GM21576 (cell line): ENCODE data around the gene CALCB.
"Not testable (repeated sequence)": the region's sequence is repeated elsewhere in the genome, so short reads cannot be mapped to it uniquely, and the experiment has no call there.

Source experiments
- ATAC-seq: cut with Tn5 transposase; IDR thresholded peaks from one replicate; pipeline ENCODE4 v1.9.1; 2021; ENCODE audit warnings: mild to moderate bottlenecking, moderate library complexity; ENCODE audit not compliant: unreplicated experiment

CALCB gene, protein sequence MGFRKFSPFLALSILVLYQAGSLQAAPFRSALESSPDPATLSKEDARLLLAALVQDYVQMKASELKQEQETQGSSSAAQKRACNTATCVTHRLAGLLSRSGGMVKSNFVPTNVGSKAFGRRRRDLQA

DNA sequence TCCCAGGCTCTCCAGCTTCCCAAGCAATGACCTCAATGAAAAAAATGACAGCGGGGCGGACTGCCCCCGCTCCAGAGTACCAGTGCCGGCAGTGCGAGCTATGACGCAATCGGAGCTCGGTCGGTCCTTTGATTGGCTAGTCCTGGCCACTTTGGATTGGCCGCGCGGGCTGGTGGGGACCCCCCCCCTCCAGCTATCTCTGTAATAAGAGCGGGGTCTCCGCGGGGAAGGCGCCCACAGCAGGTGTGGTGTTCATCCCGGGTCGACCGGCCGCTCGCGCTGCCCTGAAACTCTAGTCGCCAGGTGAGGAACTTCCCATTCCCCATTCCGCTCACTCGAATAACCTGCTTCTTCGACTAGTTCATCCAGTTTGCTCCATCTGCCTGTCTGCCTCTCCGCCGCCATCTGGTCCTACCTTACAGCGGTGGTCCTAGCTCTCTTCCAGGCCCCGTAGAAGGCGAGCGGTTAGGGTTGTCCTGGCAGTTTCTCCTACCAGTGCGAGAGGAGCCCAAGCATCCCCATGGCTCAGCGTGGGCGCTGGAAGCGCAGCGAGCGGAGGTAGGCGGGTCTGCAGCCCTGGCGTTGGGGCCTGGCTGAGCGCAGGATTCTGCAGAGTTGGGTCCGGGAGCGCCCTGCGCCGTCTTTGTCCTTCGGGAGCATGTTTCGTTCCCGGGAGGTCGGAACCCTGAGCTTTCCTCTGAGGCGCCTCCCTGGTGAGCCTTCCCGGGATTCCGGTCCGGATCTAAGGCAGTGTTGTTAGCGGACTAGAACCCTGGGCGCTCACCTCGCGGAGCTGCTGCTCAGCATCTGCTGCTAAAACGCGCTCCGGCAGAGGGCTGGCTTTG, at the start of gene CALCB:
CALCB (plus strand) TSS at position 233 of the 845 bp plus-strand sequence. CDS start 1,126 bp downstream, outside the sequence.
- no peak for ATAC-seq

DNA sequence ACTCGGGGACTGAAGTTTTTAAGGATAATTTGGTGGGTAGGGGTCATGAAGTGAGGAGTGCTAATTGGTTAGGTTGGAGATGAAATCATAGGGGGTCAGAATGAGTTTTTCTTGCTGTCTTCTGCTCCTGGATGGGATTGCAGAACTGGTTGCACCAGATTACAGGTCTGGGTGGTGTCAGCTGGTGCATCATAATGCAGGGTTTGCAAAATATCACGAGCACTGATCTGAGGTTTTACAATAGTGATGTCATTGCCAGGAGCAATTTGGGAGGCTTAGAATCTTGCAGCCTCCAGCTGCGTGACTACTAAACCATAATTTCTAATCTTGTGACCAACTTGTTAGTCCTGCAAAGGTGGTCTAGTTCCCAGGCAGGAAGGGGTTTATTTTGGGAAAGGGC, 46.4 kb upstream of the CALCB start:
- no peak for ATAC-seq

DNA sequence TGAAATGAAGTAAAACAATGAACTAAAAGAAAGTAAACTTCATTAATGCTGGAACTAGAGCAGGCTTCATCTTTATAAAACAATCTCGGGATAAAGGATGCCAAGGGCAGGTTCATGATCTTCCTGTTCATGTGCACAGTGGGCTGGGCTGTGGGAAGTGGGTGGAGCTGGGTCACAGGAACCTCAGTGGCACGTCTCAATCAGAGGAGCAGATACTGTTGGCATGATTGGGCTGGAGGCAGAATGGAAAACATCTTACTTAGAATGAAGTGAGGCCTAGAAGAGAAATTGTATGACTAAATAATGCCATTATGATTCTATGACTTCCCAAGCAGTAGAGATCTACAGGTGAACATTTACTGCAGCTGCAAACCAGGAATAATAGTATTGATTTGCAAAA, 45.4 kb upstream of the CALCB start:
- ATAC-seq, result no peak

DNA sequence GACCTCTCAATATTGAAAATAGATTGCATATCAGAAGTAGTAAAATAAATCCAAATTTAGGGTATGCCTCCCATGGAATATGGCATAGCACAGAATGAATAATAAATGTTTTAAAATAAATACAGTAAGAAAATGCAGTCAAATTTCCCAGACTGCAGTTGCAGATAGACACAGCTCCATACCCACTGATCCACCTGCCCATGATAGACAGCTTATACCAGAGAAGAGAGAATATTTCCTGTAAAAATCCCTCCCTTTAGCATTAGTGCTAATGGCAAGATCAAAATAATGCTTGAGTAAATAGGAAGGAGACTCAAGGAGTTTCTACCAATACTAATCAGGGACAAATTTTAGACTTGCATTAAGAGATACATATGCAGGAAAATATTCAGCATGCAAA, 45.0 kb upstream of the CALCB start:
- ATAC-seq, result no peak

DNA sequence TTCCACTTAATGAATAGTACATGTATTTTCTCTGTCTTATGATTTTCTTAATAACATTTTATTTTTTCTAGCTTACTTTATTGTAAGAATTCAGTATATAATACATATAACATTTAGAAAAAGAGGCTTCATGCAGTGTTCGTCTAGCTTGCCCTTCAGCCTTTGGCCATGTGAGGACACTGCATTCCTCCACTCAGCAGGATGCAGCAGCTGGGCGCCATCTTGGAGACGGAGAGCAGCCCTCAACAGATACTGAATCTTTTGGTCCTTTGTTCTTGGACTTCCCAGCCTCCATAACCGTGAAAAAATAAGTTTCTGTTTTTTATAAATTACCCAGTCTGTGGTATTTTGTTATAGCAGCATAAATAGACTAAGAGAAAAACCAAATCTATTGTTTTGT, 41.4 kb upstream of the CALCB start:
- not testable (repeated sequence) for ATAC-seq

DNA sequence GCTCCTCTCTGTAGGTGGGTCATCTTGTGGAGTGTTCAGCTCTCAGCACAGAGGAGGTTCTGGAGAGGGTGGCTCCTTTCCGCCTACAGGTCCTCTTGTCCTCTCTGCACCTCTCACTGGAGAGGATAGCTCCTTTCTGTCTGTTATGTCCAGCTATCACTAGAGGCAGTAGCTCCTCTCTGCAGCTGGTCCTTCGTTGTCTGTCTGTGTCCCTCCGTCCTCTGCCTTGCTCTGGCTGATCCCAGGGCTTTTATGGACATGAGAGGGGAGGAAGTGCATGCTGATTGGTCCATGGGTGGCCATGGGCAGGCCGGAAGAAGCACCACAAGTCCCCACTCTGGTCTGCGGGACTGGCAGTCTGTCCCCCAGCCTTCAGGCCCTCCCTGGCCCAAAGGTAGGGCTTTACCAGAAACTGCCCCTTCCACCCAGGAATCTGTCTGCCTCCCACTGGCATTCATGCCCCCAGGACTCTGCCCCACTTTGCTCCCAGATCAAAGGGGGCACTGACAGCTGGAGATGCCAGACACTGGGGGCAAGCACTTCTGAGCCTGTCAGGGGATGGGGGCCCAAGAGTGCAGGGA, 38.6 kb upstream of the CALCB start:
- no peak for ATAC-seq

DNA sequence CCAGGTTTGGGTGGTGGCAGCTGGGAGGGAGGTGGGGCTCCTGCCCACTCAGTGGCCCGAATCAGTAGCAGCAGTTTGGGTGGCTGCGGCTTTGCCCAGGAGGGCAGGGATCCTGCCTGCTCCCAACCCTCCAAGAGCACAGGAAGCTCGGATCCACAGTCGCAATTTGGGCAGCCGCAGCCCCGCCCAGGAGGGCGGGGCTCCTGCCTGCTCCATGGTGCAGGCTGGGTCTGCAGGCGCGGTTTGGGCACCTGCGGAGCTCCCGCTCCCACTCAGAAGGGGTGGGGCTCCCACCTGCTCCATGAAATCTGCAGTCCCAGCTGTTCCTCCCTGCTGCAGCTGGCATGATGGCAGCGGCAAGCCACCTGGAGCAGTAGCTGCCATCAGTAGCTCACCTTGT, 38.1 kb upstream of the CALCB start:
- ATAC-seq, result no peak

DNA sequence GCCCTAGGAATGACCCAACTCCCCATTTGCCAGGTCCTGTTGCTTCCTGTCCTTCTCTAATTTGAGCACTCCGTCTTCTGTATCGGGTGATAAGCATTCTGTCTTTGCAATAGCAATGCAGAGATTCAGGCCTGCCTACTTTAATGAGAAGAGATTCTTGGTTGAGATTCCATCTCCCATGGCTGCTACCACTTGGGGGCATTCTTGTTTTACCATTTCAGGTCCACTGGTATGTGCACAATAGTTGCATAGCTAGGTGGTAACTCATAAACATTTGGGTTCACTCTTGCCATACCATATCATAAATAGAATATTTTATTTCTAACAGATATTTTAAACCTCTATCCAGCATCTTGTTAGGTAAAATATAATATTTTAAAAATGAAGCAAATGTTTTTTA, 34.4 kb upstream of the CALCB start:
- no peak for ATAC-seq

DNA sequence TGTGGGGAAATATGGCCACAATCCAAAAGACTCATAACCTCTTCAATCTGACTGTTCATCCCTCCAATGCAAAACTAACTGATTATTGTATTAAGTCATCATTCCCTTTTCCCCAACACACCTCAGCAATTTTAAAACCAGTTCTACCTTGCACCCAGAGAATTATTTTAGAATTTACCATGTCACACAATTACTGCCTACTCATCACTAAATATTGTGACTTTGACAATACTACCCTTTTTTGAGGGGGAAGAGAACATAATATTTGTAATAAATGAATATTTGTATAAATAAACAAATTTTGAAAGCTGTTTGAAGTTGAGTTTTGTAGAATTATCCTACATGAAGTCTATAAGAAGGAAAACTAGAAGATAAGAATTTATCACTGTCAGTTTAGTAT, 28.2 kb upstream of the CALCB start:
- no peak for ATAC-seq

DNA sequence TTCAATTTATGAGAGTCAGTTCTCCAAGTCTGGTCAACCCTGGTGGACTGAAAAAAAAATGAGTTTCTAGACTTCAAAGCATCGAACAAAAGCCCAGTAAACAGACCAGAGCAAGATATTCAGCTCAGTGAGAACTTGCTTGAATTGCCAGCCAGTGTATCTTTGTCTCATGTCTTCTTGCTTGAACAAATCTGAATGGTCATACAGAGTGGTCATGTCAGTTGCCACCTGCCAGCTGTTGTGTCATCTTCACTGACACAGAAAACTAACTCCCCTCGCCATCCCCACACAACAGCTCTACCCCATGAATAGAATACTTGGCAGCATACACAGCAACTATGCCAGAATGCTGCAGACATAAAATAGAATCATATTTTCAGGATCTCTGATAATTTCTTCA, 27.5 kb upstream of the CALCB start:
- ATAC-seq, result no peak

DNA sequence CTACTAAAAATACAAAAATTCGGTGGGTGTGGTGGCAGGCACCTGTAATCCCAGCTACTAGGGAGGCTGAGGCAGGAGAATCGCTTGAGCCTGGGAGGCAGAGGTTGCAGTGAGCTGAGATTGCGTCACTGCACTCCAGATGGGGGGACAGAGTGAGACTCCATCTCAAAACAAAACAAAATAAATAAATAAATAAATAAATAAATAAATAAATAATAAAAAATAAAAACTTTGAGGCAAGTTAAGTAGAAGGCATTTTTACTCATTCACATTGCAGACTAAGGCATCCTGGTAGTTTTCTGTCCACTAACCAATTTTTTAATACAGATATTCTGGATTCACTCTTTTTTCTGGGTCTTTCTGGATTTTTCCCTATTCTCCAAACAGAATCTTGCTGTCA, 26.7 kb upstream of the CALCB start:
- not testable (repeated sequence) for ATAC-seq

DNA sequence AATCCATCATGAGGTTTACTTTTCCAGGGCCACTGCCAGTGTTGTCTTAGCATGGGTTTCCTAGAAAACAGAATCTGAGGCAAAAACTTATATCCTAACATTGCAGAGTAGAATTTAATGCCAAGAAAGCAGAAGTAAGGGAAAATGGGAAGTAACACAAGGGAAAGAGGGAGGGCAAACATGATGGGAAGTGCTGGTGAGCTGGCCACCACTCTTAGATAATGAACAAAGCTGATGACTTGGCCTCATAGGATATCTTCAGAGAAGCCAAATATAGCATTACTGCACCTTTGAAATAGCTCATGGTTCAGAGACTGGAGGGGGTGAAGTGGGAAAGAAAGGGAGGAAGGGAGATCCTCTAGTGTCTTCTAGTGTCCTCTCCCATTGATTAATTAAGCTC, 24.8 kb upstream of the CALCB start:
- no peak for ATAC-seq

DNA sequence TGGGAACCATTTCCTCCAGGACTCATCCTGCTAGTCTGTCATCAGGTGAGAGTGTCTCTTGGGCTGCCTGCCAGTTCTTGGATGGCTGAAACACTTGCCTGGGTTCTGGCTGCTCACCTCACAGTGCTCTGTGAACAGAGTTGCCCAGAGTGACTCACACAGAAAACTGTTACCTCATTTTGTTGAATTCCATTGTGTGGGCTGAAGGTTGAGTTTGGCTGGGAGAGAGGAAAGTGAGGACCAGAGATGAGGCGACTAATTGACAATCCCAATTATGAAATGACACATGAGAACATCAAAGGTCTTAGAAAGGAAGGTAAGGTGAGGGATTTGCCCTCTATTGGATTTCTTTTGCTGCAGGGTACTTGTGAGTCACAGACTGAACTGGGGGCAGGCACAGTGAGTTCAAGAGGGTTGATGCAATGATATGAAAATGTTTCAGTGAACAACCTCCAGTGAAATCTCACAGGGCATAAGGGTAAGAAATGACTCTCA, 20.2 kb upstream of the CALCB start:
- no peak for ATAC-seq

DNA sequence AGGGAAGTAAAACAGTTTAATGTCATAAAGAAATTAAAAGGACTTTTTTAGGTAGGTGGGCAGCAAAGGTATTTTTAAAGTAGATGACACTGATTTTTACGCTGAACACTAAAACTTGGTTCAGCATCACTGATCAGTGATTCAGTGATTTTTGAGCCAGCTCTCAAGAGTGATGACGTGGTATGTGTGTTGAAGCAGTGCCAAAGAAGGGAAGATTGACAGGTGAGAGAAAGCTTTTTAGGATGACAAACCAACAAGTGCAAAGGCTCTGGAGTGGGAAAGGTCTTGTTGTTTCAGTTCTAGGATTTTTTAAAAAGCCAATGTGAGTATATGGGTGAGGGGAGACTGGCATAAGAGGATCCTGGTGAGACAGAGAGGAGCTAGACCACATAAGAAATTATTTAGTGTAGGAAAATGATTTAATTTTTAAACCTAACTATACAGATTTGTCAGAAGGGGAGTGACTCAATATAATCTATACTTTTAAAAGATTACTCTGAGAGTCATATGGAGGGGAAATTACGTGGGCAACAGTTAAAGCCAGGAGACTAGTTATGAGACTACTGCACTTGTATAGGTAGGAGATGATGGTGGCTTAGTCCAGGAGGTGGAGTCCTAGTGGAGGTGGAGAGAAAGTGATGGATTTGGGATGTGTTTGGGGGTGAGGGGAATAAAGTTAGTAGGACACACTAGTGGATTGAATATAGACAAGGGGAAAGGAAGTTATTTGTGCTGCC, 17.6 kb upstream of the CALCB start:
- ATAC-seq, result no peak

DNA sequence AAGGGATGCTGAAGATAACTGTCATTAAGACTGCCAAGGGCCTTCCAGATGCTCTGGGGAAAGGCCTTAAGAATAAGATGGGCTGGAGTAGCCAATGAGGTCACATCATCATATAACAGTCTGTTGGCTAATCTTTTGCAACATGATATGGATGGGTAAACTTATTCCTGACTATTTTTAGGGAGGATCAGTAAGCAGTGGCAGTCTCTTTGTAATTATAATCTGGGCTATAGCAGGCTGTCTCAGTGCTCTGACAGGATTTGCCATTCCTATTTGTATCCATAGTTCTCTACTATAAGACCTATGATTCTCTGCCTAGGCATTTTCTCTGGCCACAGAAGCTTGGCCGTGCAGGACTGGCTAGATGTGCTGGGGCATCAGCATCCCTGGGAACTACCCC, 16.1 kb upstream of the CALCB start:
- no peak for ATAC-seq

DNA sequence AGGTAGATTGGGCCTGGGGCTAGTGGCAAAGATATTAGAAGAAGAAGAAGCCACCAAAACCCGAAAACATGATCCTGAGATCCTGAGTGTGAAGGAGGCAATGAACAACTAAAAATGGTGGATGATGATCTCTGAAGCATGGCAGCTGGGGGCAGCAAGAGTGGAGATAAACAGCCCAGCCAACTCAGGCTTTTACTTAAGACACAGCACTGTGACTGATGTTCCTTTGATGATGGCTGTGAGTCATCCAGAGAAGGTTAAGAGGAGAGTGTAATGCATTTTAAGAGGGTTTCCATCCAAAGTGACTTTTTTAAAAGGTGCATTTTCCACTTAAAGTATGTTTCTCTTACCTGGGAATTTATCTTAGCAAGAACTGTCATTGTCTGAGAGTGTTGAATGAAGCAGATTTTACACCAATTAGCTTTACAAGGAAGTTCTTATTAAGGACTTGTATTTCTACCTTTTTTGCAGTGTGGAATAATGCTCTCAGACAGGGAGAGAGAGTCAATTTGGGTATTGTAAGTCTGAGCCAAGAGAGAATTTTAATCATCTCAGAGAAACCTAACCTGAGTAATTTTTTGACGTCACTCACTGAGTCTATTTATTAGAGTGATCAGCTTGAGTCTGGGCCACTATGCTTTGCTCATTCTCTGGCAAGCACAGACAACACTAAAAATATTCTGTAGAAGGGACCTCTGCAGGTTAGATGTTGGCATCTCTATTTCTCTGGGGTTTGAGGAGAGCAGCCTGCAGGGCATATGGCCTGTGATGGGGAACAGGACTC, 14.1 kb upstream of the CALCB start:
- no peak for ATAC-seq

DNA sequence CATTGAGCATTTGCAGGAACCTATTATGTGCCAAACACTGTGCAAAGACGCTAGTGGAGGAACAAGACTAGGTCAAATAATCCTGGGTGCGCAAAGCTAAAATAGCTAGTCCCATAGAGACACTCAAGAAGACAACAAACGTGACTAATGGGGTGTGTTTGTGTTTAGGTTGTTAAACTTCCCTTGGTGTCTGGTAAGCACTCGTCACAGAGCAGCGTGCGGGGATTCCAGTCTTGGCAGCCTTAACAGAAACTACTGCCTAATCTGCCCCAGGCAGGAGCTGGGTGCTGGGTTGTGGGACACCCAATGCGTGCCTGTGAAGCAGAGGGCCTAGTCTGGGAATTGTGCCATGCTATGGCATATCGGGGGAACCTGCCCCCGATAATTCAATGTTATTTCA, 10.8 kb upstream of the CALCB start:
- no peak for ATAC-seq

DNA sequence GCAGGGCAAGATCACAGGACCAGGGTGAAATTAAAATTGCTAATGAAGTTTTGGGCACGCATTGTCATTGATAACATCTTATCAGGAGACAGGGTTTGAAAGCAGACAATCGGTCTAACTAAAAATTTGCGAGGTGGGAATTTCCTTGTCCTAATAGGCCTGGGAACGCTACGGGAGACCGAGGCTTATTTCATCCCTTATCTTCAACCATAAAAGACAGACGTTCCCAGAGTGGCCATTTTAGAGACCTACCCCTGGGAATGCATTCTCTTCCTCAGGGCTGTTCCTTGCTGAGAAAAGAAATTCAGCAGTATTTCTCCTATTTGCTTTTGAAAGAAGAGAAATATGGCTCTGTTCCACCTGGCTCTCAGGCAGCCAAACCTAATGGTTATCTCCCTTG, 3.6 kb upstream of the CALCB start:
- not testable (repeated sequence) for ATAC-seq

DNA sequence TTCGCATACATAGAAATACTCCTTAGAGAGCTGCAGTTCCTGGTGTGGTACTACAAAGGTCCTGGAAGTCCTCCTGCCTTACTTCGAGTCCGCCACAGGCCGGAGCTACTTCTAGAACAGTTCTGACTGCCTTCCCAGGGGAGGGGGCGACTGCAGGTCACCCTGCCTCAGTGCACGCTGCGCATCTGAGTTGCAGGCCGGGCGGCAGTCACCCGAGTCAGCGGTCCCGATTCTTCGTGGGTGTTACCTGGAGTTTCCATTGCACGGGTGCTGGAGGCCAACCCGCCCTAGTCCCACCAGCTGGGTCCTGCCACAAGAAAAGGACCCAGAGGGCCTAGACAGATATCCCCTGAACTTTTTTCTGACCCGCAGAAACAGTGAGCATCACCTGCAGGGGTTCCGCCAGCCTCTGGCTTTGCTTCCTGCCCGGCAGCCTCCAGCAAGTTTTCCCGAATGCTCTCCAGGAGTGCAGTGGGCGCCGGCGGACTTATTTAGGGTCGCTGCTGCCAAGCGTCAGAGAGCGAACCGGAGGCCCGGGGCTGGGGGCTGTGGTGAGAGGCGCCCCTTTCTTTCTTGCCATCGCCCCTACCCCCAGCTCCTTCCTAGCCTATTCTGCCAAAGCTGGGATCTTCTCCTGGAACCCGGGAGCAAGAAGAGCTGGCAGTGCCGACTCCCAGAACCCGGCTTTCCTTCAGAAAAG, 1.7 kb upstream of the CALCB start:
- ATAC-seq, result no peak

DNA sequence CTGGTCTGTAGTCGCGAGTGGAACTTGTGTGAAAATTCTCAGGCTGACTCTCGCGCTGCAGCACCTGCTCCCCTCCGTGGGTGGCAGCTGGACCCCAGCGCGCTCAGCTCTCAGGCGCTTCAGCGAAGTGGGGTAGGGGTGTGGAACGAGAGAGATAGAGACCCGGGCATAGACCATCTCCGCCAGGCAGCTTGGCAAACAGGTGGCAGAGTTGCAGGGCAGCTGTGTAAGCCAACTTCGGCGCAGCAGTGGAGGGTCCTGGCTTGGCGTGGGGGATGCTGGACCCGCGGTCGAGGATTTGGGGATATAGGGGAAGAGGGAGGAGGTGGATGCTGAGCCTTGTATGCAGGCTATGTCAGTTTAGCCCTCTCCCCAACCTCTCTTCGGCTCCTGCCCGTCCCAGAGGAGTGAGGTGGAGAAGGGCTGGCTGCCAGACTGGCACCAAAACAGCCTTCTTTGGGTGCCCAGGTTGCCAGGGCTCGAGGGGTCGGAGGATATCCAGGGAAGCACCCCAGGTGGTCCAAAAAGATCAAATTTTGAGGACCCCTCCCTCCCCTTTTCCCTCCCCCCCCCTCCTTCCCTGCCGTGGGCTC, 746 bp upstream of the CALCB start:
- no peak for ATAC-seq
